Mesenchymal stem cell (in vitro differentiated cells and primary cell): Measurements from ENCODE around the gene WTAP.
"Not testable (repeated sequence)": the region's sequence is repeated elsewhere in the genome, so short reads cannot be mapped to it uniquely, and the experiment has no call there.

Experiments used
- DNase-seq: peaks from one replicate; pipeline ENCODE4 v3.0.0-alpha.2; 2013
- H2AFZ ChIP-seq: one replicate; pipeline ENCODE4 v1.6.1; 2013; ENCODE audit warnings: low read depth, mild to moderate bottlenecking, control low read depth, inconsistent platforms, low read length, moderate library complexity
- H2AK5ac ChIP-seq: 2 replicates; pipeline ENCODE4 v1.6.1; 2013; ENCODE audit warnings: low read length, moderate library complexity, mild to moderate bottlenecking, inconsistent platforms; ENCODE audit not compliant: severe bottlenecking
- H2BK120ac ChIP-seq: one replicate; pipeline ENCODE4 v1.6.1; 2013; ENCODE audit warnings: low read depth, mild to moderate bottlenecking, inconsistent platforms, low read length, moderate library complexity
- H2BK12ac ChIP-seq, 2 experiments: one replicate each; pipeline ENCODE4 v1.6.1; 2013; ENCODE audit warnings: inconsistent platforms in 2 of 2, low read length in 2 of 2, mild to moderate bottlenecking in 2 of 2, moderate library complexity in 2 of 2, control low read depth in 1 of 2
- H2BK15ac ChIP-seq: one replicate; pipeline ENCODE4 v1.6.1; 2013; ENCODE audit warnings: mild to moderate bottlenecking, low read depth, inconsistent platforms; ENCODE audit not compliant: poor library complexity, severe bottlenecking
- H2BK5ac ChIP-seq: 2 replicates; pipeline ENCODE4 v1.6.1; 2013; ENCODE audit warnings: low read depth, mild to moderate bottlenecking, low read length, control low read depth, inconsistent platforms; ENCODE audit not compliant: poor library complexity, severe bottlenecking
- H3K14ac ChIP-seq, 2 experiments: one replicate each; pipeline ENCODE4 v1.6.1; 2013; ENCODE audit warnings: inconsistent platforms in 2 of 2, low read length in 2 of 2, control low read depth in 1 of 2, mild to moderate bottlenecking in 1 of 2, moderate library complexity in 1 of 2
- H3K18ac ChIP-seq, 2 experiments: one replicate each; pipeline ENCODE4 v1.6.1; 2013; ENCODE audit warnings: inconsistent platforms in 2 of 2, low read length in 2 of 2, control low read depth in 1 of 2, low read depth in 1 of 2, mild to moderate bottlenecking in 1 of 2
- H3K23ac ChIP-seq, 2 experiments: one replicate each; pipeline ENCODE4 v1.6.1; 2013; ENCODE audit warnings: inconsistent platforms in 2 of 2, low read length in 2 of 2, mild to moderate bottlenecking in 2 of 2, moderate library complexity in 2 of 2, control low read depth in 1 of 2
- H3K27ac ChIP-seq: 2 replicates; pipeline ENCODE4 v1.5.1; 2013; ENCODE audit warnings: mild to moderate bottlenecking, moderate library complexity, low read length, control low read depth, inconsistent platforms; ENCODE audit not compliant: poor library complexity, severe bottlenecking
- H3K27me3 ChIP-seq, 2 experiments: 2 replicates each; pipeline versions ENCODE4 v1.6.1 to v1.7.0; 2013; ENCODE audit warnings: low read length in 2 of 2, mild to moderate bottlenecking in 2 of 2, moderate library complexity in 2 of 2, control low read depth in 1 of 2, inconsistent platforms in 1 of 2; ENCODE audit not compliant: control insufficient read depth in 1 of 2, insufficient read depth in 1 of 2
- H3K36me3 ChIP-seq, 2 experiments: 2 replicates each; pipeline versions ENCODE4 v1.6.1 to v1.7.0; 2013; ENCODE audit warnings: low read length in 2 of 2, control low read depth in 1 of 2, inconsistent platforms in 1 of 2, low read depth in 1 of 2, mild to moderate bottlenecking in 1 of 2; ENCODE audit not compliant: insufficient read depth in 2 of 2, control insufficient read depth in 1 of 2
- H3K4ac ChIP-seq, 2 experiments: one replicate each; pipeline ENCODE4 v1.6.1; 2013; ENCODE audit warnings: inconsistent platforms in 2 of 2, low read length in 2 of 2, mild to moderate bottlenecking in 2 of 2, moderate library complexity in 2 of 2, control low read depth in 1 of 2, low read depth in 1 of 2
- H3K4me1 ChIP-seq: 2 replicates; pipeline ENCODE4 v1.6.1; 2013; ENCODE audit warnings: low read depth, low read length, control low read depth; ENCODE audit not compliant: control insufficient read depth, insufficient read depth
- H3K4me2 ChIP-seq: 2 replicates; pipeline ENCODE4 v1.6.1; 2013; ENCODE audit warnings: low read length, mild to moderate bottlenecking, inconsistent platforms; ENCODE audit not compliant: poor library complexity, severe bottlenecking
- H3K4me3 ChIP-seq, 2 experiments: 2 replicates each; pipeline versions ENCODE4 v1.5.1 to v1.7.0; 2013; ENCODE audit warnings: low read length in 2 of 2, mild to moderate bottlenecking in 2 of 2, control low read depth in 1 of 2, low read depth in 1 of 2; ENCODE audit not compliant: insufficient read depth in 1 of 2
- H3K79me1 ChIP-seq: replicated peaks from 2 replicates; pipeline ENCODE4 v1.6.1; 2013; ENCODE audit warnings: mild to moderate bottlenecking, control low read depth, low read length, inconsistent platforms; ENCODE audit not compliant: poor library complexity, severe bottlenecking
- H3K9ac ChIP-seq: 2 replicates; pipeline ENCODE4 v1.7.0; 2013; ENCODE audit warnings: mild to moderate bottlenecking, low read length, moderate library complexity
- H3K9me3 ChIP-seq: 2 replicates; pipeline ENCODE4 v1.7.0; 2013; ENCODE audit warnings: mild to moderate bottlenecking, low read length; ENCODE audit not compliant: control insufficient read depth
- H4K8ac ChIP-seq: one replicate; pipeline ENCODE4 v1.6.1; 2013; ENCODE audit warnings: inconsistent platforms, mild to moderate bottlenecking, low read length, moderate library complexity
- H4K91ac ChIP-seq: one replicate; pipeline ENCODE4 v1.6.1; 2013; ENCODE audit warnings: mild to moderate bottlenecking, low read length, inconsistent platforms
- WGBS: methylation state at CpG from one replicate; pipeline ENCODE4 v1.1.7; 2013; ENCODE audit warnings: mixed read lengths; 5-methylcytosine and 5-hydroxymethylcytosine counted together

Gene WTAP

DNA sequence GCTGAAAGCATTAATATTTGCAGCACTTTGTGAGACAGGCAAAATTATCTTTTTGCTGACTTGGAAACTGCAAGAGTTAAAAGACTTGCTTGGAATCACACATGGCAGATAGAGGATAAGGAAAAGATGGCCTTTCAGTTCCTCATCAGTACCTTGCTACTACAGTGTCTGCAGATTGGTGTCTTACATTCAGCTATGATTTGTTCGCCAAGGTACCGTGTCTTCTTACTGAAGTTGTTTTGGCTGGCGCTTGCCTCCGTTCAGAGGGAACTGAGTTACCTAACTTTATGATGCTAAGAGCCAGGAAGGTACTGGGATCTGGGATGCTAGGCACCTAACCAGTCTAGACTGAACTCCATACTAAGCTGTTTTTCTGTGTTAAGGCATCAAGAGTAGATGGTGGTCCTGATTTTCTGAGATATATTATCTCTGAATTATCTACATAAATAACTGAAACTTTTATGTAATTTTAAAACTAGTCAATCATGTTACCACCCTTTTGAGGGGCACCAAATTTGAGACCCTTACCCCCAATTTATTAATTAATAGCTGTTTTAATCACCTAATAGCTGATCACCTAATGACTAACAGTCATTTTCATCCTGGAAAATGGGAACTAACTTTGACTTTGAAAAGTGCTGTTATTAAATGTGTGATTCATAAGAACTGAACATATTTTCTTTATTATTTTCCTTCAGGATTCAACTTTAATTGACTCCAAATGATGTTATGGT lies 2.5 kb downstream of the WTAP start:
- no peak overlapping the region for H2BK15ac ChIP-seq
- WGBS = 93% methylated on average over 4 of the region's 4 CpGs
- no peaks in the 10 kb centered on the region for H3K79me1 ChIP-seq
- no peak overlapping the region for H3K4ac ChIP-seq
- H4K91ac ChIP-seq = no peak overlapping the region
- no peak overlapping the region for H2AK5ac ChIP-seq
- H2BK12ac ChIP-seq = no peak overlapping the region
- H2BK120ac ChIP-seq = no peak overlapping the region
- peak; percentile 28 for DNase-seq
- H3K27ac ChIP-seq = no peak overlapping the region
- no peaks in the 10 kb centered on the region for H3K27me3 ChIP-seq
- H3K18ac ChIP-seq = no peak overlapping the region
- H3K9me3 ChIP-seq = no peaks in the 10 kb centered on the region
- peak overlapping the region in 1 of 2 experiments; percentile 85 for H3K4me3 ChIP-seq
- H2BK5ac ChIP-seq = no peak overlapping the region
- H3K9ac ChIP-seq = peak overlapping the region; percentile 97
- no peak overlapping the region for H3K23ac ChIP-seq
- peak overlapping the region; percentile 39 for H3K4me2 ChIP-seq
- H4K8ac ChIP-seq = no peak overlapping the region
- no peak overlapping the region for H2AFZ ChIP-seq
- peaks cover 6 to 22% of the 10 kb centered on the region in 2 experiments for H3K36me3 ChIP-seq
- no peak overlapping the region for H3K14ac ChIP-seq
- H3K4me1 ChIP-seq = no peaks in the 10 kb centered on the region

DNA sequence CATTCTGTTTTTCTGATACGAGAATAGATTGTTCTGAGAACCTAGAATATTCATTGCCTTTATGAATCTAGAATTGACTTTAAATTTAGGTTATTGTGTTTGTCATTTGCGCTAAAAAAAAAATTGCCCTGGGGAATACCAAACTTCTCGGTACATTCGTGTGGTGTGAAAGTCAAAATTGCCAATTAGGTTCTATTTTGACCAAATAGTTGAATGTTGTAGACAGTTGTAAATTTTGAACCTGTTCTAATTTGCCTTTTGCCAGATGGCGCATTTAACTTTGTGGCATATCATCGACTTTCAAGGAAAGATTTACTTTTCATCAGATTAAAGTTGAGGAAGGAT lies 3.0 kb downstream of the WTAP start:
- Histone ChIP-seq H3K18ac (no peak overlapping the region), H3K4ac (no peak overlapping the region), H3K9ac (peak overlapping the region; percentile 97), H2AFZ (no peak overlapping the region), H4K8ac (no peak overlapping the region), H4K91ac (no peak overlapping the region), H3K36me3 (peaks cover 6 to 23% of the 10 kb centered on the region in 2 experiments), H3K4me3 (peak overlapping the region in 1 of 2 experiments; percentile 85), H2BK120ac (no peak overlapping the region), H2BK15ac (no peak overlapping the region), H2AK5ac (no peak overlapping the region), H3K27ac (no peak overlapping the region), H3K9me3 (no peaks in the 10 kb centered on the region), H3K4me1 (peaks cover 2% of the 10 kb centered on the region), H3K79me1 (no peaks in the 10 kb centered on the region), H3K14ac (no peak overlapping the region), H3K23ac (no peak overlapping the region), H3K27me3 (no peaks in the 10 kb centered on the region), H2BK12ac (no peak overlapping the region), H2BK5ac (no peak overlapping the region), H3K4me2 (no peak overlapping the region)
- DNase-seq = no peak
- 98% methylated on average over 6 of the region's 6 CpGs for WGBS

DNA sequence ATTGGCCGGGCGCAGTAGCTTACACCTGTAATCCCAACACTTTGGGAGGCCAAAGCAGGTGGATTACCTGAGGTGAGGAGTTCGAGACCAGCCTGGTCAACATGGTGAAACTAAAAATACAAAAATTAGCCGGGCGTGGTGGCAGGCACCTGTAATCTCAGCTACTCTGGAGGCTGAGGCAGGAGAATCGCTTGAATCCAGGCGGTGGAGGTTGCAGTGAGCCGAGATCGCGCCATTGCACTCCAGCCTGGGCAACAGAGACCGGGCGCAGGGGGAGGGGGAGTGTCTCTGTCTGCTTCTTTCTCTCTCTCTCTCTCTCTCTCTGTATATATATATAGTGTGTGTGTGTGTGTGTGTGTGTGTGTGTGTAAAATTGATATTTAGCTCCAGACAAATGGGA lies 5.2 kb downstream of the WTAP start:
- not testable (repeated sequence) for H2AK5ac ChIP-seq, H3K9me3 ChIP-seq, H2BK15ac ChIP-seq, H4K8ac ChIP-seq, H3K4me1 ChIP-seq, H3K4me3 ChIP-seq, H3K14ac ChIP-seq, H2BK5ac ChIP-seq, H2BK120ac ChIP-seq, DNase-seq, H3K79me1 ChIP-seq, H3K9ac ChIP-seq, H3K4ac ChIP-seq, H3K27me3 ChIP-seq, H2AFZ ChIP-seq, H2BK12ac ChIP-seq, H3K23ac ChIP-seq, H4K91ac ChIP-seq, H3K27ac ChIP-seq, H3K4me2 ChIP-seq, H3K18ac ChIP-seq
- 84% methylated on average over 7 of the region's 12 CpGs for WGBS
- peaks cover 9 to 38% of the 10 kb centered on the region in 2 experiments for H3K36me3 ChIP-seq

DNA sequence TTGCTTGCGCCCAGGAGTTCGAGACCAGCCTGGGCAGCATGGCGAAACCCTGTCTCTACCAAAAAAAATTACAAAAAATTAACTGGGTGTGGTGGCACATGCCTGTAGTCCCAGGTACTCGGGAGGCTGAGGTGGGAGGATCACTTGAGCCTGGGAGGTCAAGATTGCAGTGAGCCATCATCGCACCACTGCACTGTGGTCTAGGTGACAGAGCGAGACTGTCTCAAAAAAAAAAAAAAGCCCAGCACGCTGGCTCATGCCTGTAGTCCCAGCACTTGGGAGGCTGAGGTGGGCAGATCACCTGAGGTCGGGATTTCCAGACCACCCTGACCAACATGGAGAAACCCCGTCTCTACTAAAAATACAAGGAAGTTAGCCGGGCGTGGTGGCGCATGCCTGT lies 6.1 kb downstream of the WTAP start:
- H4K91ac ChIP-seq, H2BK5ac ChIP-seq, H2BK15ac ChIP-seq, H4K8ac ChIP-seq, H3K18ac ChIP-seq, H3K4me2 ChIP-seq, H2AFZ ChIP-seq, H2AK5ac ChIP-seq, H2BK120ac ChIP-seq, H3K27ac ChIP-seq, H3K9me3 ChIP-seq, H3K79me1 ChIP-seq, H3K27me3 ChIP-seq, H3K9ac ChIP-seq, H3K14ac ChIP-seq, H2BK12ac ChIP-seq, H3K4ac ChIP-seq, DNase-seq, H3K4me3 ChIP-seq, H3K23ac ChIP-seq, H3K4me1 ChIP-seq: not testable (repeated sequence)
- H3K36me3 ChIP-seq = peaks cover 9 to 46% of the 10 kb centered on the region in 2 experiments
- 97% methylated on average over 11 of the region's 12 CpGs for WGBS
